Globus pallidus (tissue), 1 donor: Measurements from ENCODE around the gene GRID2.
"Not testable (repeated sequence)": the region's sequence is repeated elsewhere in the genome, so short reads cannot be mapped to it uniquely, and the experiment has no call there.

Source experiments
- DNase-seq: peaks from one replicate; pipeline ENCODE4 v3.0.0-alpha.2; 2015; ENCODE audit warnings: low spot score

Gene GRID2

GRCh38 chr4:92305148-92305877, 1.5 kb downstream of the GRID2 start:
- peak; percentile 88 for DNase-seq

GRCh38 chr4:92305878-92306520, 2.2 kb downstream of the GRID2 start:
- peak; percentile 49 for DNase-seq

GRCh38 chr4:92307181-92307580, 3.4 kb downstream of the GRID2 start:
- peak; percentile 39 for DNase-seq

- DNase-seq: peak; percentile 57
Observed at GRCh38 chr4:92307866-92308265, 4.1 kb downstream of the GRID2 start.

- DNase-seq: no peak
Observed at GRCh38 chr4:92317047-92317446, 13.3 kb downstream of the GRID2 start.

GRCh38 chr4:92328095-92328494, 24.3 kb downstream of the GRID2 start:
- DNase-seq: no peak

GRCh38 chr4:92333016-92333415, 29.2 kb downstream of the GRID2 start:
- no peak for DNase-seq

- peak; percentile 47 for DNase-seq
Observed at GRCh38 chr4:92334716-92335350, 31.1 kb downstream of the GRID2 start.

- no peak for DNase-seq
Observed at GRCh38 chr4:92339676-92340075, 35.9 kb downstream of the GRID2 start.

- no peak for DNase-seq
Observed at GRCh38 chr4:92344216-92344615, 40.5 kb downstream of the GRID2 start.

GRCh38 chr4:92346289-92346688, 42.5 kb downstream of the GRID2 start:
- DNase-seq: no peak

GRCh38 chr4:92357966-92358365, 54.2 kb downstream of the GRID2 start:
- DNase-seq: no peak

- DNase-seq: no peak
Observed at GRCh38 chr4:92359491-92359890, 55.7 kb downstream of the GRID2 start.

GRCh38 chr4:92362028-92362427, 58.3 kb downstream of the GRID2 start:
- DNase-seq: no peak

- no peak for DNase-seq
Observed at GRCh38 chr4:92368653-92369052, 64.9 kb downstream of the GRID2 start.

GRCh38 chr4:92381616-92382015, 77.8 kb downstream of the GRID2 start:
- DNase-seq: no peak

GRCh38 chr4:92382128-92382527, 78.4 kb downstream of the GRID2 start:
- DNase-seq: no peak

GRCh38 chr4:92387459-92388069, 83.8 kb downstream of the GRID2 start:
- DNase-seq: peak; percentile 76

- no peak for DNase-seq
Observed at GRCh38 chr4:92399032-92399431, 95.3 kb downstream of the GRID2 start.

GRCh38 chr4:92403525-92403924, 99.8 kb downstream of the GRID2 start:
- DNase-seq: not testable (repeated sequence)

GRCh38 chr4:92406488-92406887, 102.7 kb downstream of the GRID2 start:
- no peak for DNase-seq

GRCh38 chr4:92421920-92422319, 118.2 kb downstream of the GRID2 start:
- no peak for DNase-seq

- no peak for DNase-seq
Observed at GRCh38 chr4:92433272-92433758, 129.5 kb downstream of the GRID2 start.
